ENCODE measurements around the gene LYPD6B.
"Not testable (repeated sequence)": the region's sequence is repeated elsewhere in the genome, so short reads cannot be mapped to it uniquely, and the experiment has no call there.

The LYPD6B gene

GRCh38 chr2:149213764-149214493, 175.4 kb downstream of the LYPD6B start:
- Mint-ChIP-seq H3K4me3 (no peak overlapping the region), H3K4me1 (ENCODE audit: low read depth) (no peaks in the 10 kb centered on the region), H3K9me3 (no peaks in the 10 kb centered on the region), H3K27ac (no peak overlapping the region), H3K27me3 (peaks cover 8% of the 10 kb centered on the region), H3K36me3 (ENCODE audit: low read depth) (no peaks in the 10 kb centered on the region)
- no peak for DNase-seq

GRCh38 chr2:149218497-149218896, 180.0 kb downstream of the LYPD6B start:
- H3K36me3 Mint-ChIP-seq (ENCODE audit: low read depth) = no peaks in the 10 kb centered on the region
- no peaks in the 10 kb centered on the region for H3K9me3 Mint-ChIP-seq
- no peak overlapping the region for H3K4me3 Mint-ChIP-seq
- no peak for DNase-seq
- H3K4me1 Mint-ChIP-seq (ENCODE audit: low read depth) = no peaks in the 10 kb centered on the region
- peaks cover 6% of the 10 kb centered on the region for H3K27me3 Mint-ChIP-seq
- H3K27ac Mint-ChIP-seq = no peak overlapping the region

- Mint-ChIP-seq H3K27ac (no peak overlapping the region), H3K36me3 (ENCODE audit: low read depth) (no peaks in the 10 kb centered on the region), H3K4me3 (no peak overlapping the region), H3K9me3 (no peaks in the 10 kb centered on the region), H3K27me3 (peaks cover 6% of the 10 kb centered on the region), H3K4me1 (ENCODE audit: low read depth) (no peaks in the 10 kb centered on the region)
- no peak for DNase-seq
Observed at GRCh38 chr2:149219856-149220255, 181.4 kb downstream of the LYPD6B start.

- H3K4me1 Mint-ChIP-seq (ENCODE audit: low read depth) = no peaks in the 10 kb centered on the region
- H3K27ac Mint-ChIP-seq = no peak overlapping the region
- H3K4me3 Mint-ChIP-seq = no peak overlapping the region
- no peaks in the 10 kb centered on the region for H3K36me3 Mint-ChIP-seq (ENCODE audit: low read depth)
- peaks cover 12% of the 10 kb centered on the region for H3K27me3 Mint-ChIP-seq
- DNase-seq = no peak
- H3K9me3 Mint-ChIP-seq = no peaks in the 10 kb centered on the region
Observed at GRCh38 chr2:149221002-149221401, 182.5 kb downstream of the LYPD6B start.

- no peaks in the 10 kb centered on the region for H3K4me1 Mint-ChIP-seq (ENCODE audit: low read depth)
- DNase-seq = no peak
- no peak overlapping the region for H3K4me3 Mint-ChIP-seq
- no peaks in the 10 kb centered on the region for H3K36me3 Mint-ChIP-seq (ENCODE audit: low read depth)
- H3K27me3 Mint-ChIP-seq = peaks cover 9% of the 10 kb centered on the region
- H3K9me3 Mint-ChIP-seq = no peaks in the 10 kb centered on the region
- H3K27ac Mint-ChIP-seq = no peak overlapping the region
Observed at GRCh38 chr2:149221898-149222297, 183.4 kb downstream of the LYPD6B start.

GRCh38 chr2:149223472-149224095, 185.1 kb downstream of the LYPD6B start:
- H3K4me3 Mint-ChIP-seq = no peak overlapping the region
- no peak for DNase-seq
- H3K4me1 Mint-ChIP-seq (ENCODE audit: low read depth) = no peaks in the 10 kb centered on the region
- H3K27me3 Mint-ChIP-seq = peaks cover 22% of the 10 kb centered on the region
- H3K27ac Mint-ChIP-seq = no peak overlapping the region
- H3K9me3 Mint-ChIP-seq = no peaks in the 10 kb centered on the region
- H3K36me3 Mint-ChIP-seq (ENCODE audit: low read depth) = no peaks in the 10 kb centered on the region

- Mint-ChIP-seq H3K9me3 (no peaks in the 10 kb centered on the region), H3K4me3 (no peak overlapping the region), H3K4me1 (ENCODE audit: low read depth) (no peaks in the 10 kb centered on the region), H3K27ac (no peak overlapping the region), H3K36me3 (ENCODE audit: low read depth) (no peaks in the 10 kb centered on the region), H3K27me3 (peaks cover 27% of the 10 kb centered on the region)
- DNase-seq = no peak
Observed at GRCh38 chr2:149224543-149224942, 186.0 kb downstream of the LYPD6B start.

- Mint-ChIP-seq H3K4me3 (no peak overlapping the region), H3K4me1 (ENCODE audit: low read depth) (no peaks in the 10 kb centered on the region), H3K27ac (no peak overlapping the region), H3K27me3 (peaks cover 33% of the 10 kb centered on the region), H3K36me3 (ENCODE audit: low read depth) (no peaks in the 10 kb centered on the region), H3K9me3 (no peaks in the 10 kb centered on the region)
- DNase-seq = no peak
Observed at GRCh38 chr2:149225446-149225845, 186.9 kb downstream of the LYPD6B start.

- H3K36me3 Mint-ChIP-seq (ENCODE audit: low read depth) = no peaks in the 10 kb centered on the region
- H3K9me3 Mint-ChIP-seq = no peaks in the 10 kb centered on the region
- no peak overlapping the region for H3K27ac Mint-ChIP-seq
- H3K27me3 Mint-ChIP-seq = peaks cover 31% of the 10 kb centered on the region
- no peaks in the 10 kb centered on the region for H3K4me1 Mint-ChIP-seq (ENCODE audit: low read depth)
- H3K4me3 Mint-ChIP-seq = no peak overlapping the region
- DNase-seq = no peak
Observed at GRCh38 chr2:149226790-149227189, 188.3 kb downstream of the LYPD6B start.

- Mint-ChIP-seq H3K36me3 (ENCODE audit: low read depth) (no peaks in the 10 kb centered on the region), H3K4me3 (no peak overlapping the region), H3K27ac (no peak overlapping the region), H3K9me3 (no peaks in the 10 kb centered on the region), H3K27me3 (peaks cover 16% of the 10 kb centered on the region), H3K4me1 (ENCODE audit: low read depth) (no peaks in the 10 kb centered on the region)
- DNase-seq = no peak
Observed at GRCh38 chr2:149235816-149236375, 197.4 kb downstream of the LYPD6B start.

GRCh38 chr2:149236410-149236809, 197.9 kb downstream of the LYPD6B start:
- peaks cover 16% of the 10 kb centered on the region for H3K27me3 Mint-ChIP-seq
- no peaks in the 10 kb centered on the region for H3K36me3 Mint-ChIP-seq (ENCODE audit: low read depth)
- H3K9me3 Mint-ChIP-seq = no peaks in the 10 kb centered on the region
- no peak overlapping the region for H3K4me3 Mint-ChIP-seq
- H3K27ac Mint-ChIP-seq = no peak overlapping the region
- DNase-seq = no peak
- no peaks in the 10 kb centered on the region for H3K4me1 Mint-ChIP-seq (ENCODE audit: low read depth)

- H3K27ac Mint-ChIP-seq = no peak overlapping the region
- H3K4me3 Mint-ChIP-seq = no peak overlapping the region
- H3K4me1 Mint-ChIP-seq (ENCODE audit: low read depth) = no peaks in the 10 kb centered on the region
- peaks cover 2% of the 10 kb centered on the region for H3K27me3 Mint-ChIP-seq
- no peaks in the 10 kb centered on the region for H3K36me3 Mint-ChIP-seq (ENCODE audit: low read depth)
- DNase-seq = no peak
- no peaks in the 10 kb centered on the region for H3K9me3 Mint-ChIP-seq
Observed at GRCh38 chr2:149246186-149246585, 207.7 kb downstream of the LYPD6B start.

GRCh38 chr2:149251436-149251835, 212.9 kb downstream of the LYPD6B start:
- H3K36me3 Mint-ChIP-seq (ENCODE audit: low read depth); H3K27ac Mint-ChIP-seq; H3K4me3 Mint-ChIP-seq; H3K4me1 Mint-ChIP-seq (ENCODE audit: low read depth); DNase-seq; H3K27me3 Mint-ChIP-seq: not testable (repeated sequence)
- peaks cover 16% of the 10 kb centered on the region for H3K9me3 Mint-ChIP-seq

- not testable (repeated sequence) for H3K27ac Mint-ChIP-seq
Observed at GRCh38 chr2:149256877-149257276, 218.4 kb downstream of the LYPD6B start.

GRCh38 chr2:149258531-149258930, 220.0 kb downstream of the LYPD6B start:
- Mint-ChIP-seq H3K9me3 (peaks cover 16% of the 10 kb centered on the region), H3K36me3 (ENCODE audit: low read depth) (no peaks in the 10 kb centered on the region), H3K27me3 (peaks cover 28% of the 10 kb centered on the region), H3K27ac (no peak overlapping the region), H3K4me3 (no peak overlapping the region), H3K4me1 (ENCODE audit: low read depth) (no peaks in the 10 kb centered on the region)
- DNase-seq = no peak

More at GRCh38 chr2:149256877-149257276, 218.4 kb downstream of the LYPD6B start:
- H3K36me3 Mint-ChIP-seq (ENCODE audit: low read depth); H3K4me1 Mint-ChIP-seq (ENCODE audit: low read depth); DNase-seq; H3K4me3 Mint-ChIP-seq: not testable (repeated sequence)
- Mint-ChIP-seq H3K9me3 (peaks cover 16% of the 10 kb centered on the region), H3K27me3 (peaks cover 23% of the 10 kb centered on the region)

Measured in activated T-cell treated with anti-CD3 and anti-CD28 coated beads, Interleukin-2, amount 50 U/mL, for 24 hours (primary cell).